ENCODE data around the gene GEMIN4.

- TF ChIP-seq POLR2A (IDR thresholded peaks at IDR 0.05; ENCODE audit: low read depth) (no peak), POLR2AphosphoS5 (IDR thresholded peaks at IDR 0.05) (no peak), CTCF (IDR thresholded peaks at IDR 0.05) (no peak)
Measured at GRCh38 chr17:778096-778495, 26.0 kb upstream of the GEMIN4 start.

All from esophagus muscularis mucosa (tissue), 3 donors.